ENCODE results near the gene CNTN4.

GRCh38 chr3:2731843-2732242 lies 633.2 kb downstream of the CNTN4 start:
- TF ChIP-seq CTCF (IDR thresholded peaks at IDR 0.05) (no peak), POLR2A (IDR thresholded peaks at IDR 0.05) (no peak)

Data from right lobe of liver (tissue), 4 donors.